ENCODE measurements around the gene KDM2B.

DNA sequence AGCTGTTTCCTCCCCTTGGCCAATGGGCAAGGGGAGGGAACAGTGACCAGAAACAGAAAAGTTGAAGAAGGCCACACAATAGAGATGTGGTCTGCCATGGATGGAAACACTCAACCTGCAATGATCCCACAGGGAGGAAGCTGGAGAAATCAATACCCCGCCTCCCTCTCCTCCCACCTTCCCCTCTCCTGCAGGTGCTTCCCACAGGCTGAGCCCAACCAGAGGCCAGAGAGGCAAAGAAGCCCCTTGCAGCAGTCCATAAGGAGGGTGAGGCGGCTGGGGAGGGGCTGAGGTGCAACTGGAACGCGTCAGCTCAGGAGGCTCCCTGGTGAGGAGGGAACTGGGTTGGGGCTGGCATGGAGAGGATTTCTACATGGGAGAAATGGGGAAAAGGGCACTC is 96.9 kb downstream of the KDM2B start:
- TF ChIP-seq, protein P1, sequence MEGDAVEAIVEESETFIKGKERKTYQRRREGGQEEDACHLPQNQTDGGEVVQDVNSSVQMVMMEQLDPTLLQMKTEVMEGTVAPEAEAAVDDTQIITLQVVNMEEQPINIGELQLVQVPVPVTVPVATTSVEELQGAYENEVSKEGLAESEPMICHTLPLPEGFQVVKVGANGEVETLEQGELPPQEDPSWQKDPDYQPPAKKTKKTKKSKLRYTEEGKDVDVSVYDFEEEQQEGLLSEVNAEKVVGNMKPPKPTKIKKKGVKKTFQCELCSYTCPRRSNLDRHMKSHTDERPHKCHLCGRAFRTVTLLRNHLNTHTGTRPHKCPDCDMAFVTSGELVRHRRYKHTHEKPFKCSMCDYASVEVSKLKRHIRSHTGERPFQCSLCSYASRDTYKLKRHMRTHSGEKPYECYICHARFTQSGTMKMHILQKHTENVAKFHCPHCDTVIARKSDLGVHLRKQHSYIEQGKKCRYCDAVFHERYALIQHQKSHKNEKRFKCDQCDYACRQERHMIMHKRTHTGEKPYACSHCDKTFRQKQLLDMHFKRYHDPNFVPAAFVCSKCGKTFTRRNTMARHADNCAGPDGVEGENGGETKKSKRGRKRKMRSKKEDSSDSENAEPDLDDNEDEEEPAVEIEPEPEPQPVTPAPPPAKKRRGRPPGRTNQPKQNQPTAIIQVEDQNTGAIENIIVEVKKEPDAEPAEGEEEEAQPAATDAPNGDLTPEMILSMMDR (conservative IDR thresholded peaks at IDR 0.05; ENCODE audit: low read depth, low read length): no peak
- no peak for TF ChIP-seq EZH2 (IDR thresholded peaks at IDR 0.05; ENCODE audit: borderline replicate concordance, low read depth, low read length, poor library complexity, severe bottlenecking)
